ENCODE data around the gene PANK4. TPM values are rescaled to one million over a fixed set of nuclear protein-coding genes. Genes with fewer than 3 reads are reported as not detected.

PANK4 gene
- total and polyA plus RNA-seq, 12 donors: 13.8 to 50.2 (median 28.4) TPM

GRCh38 chr1:2504949-2505272, 21.5 kb downstream of the PANK4 start:
- intact Hi-C loops (cut with DNase I): no loop called here
- Histone ChIP-seq H3K27me3 (peaks cover 8% of the 10 kb centered on the region), H3K27ac (no peak overlapping the region), H3K9me3 (replicated peaks in 1 of 3) (no peaks in the 10 kb centered on the region), H3K4me3 (no peak overlapping the region), H3K36me3 (replicated peaks in 1 of 2) (peaks cover 0 to 21% of the 10 kb centered on the region in 2 donors), H3K4me1 (replicated peaks in 1 of 2) (no peaks in the 10 kb centered on the region)
- WGBS, 4 donors: 24 to 59% (median 44%) methylated on average over 5 to 22 of the region's 22 CpGs; no CpG with 5 or more reads in 1 of the 4 donors
- DNase-seq: no peak
- no peak for TF ChIP-seq POLR2A (IDR thresholded peaks at IDR 0.05)
- no peak for TF ChIP-seq CTCF (IDR thresholded peaks at IDR 0.05)

DNA sequence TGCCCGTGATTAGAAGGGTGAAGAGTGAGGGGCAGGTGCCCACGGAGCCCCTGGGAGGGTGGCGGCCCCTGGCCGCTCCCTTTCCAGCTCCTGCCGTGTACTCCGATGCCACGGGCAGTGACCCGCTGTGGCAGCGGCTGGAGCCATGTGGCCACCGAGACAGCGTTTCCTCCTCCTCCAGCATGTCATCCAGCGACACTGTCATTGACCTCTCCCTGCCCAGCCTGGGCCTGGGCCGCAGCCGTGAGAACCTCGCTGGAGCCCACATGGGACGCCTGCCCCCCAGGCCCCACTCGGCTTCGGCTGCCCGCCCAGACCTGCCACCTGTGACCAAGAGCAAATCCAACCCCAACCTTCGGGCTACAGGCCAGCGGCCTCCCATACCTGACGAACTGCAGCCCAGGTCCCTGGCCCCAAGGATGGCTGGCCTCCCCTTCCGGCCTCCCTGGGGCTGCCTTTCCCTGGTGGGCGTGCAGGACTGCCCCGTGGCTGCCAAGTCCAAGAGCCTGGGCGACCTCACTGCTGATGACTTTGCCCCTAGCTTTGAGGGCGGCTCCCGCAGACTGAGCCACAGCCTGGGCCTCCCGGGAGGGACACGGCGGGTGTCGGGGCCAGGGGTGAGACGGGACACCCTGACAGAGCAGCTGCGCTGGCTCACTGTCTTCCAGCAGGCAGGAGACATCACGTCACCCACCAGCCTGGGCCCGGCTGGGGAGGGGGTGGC, 22.0 kb downstream of the PANK4 start:
- no peaks in the 10 kb centered on the region for H3K9me3 ChIP-seq (replicated peaks in 1 of 3)
- TF ChIP-seq CTCF (IDR thresholded peaks at IDR 0.05): no peak
- no peak for TF ChIP-seq POLR2A (IDR thresholded peaks at IDR 0.05)
- no peak overlapping the region for H3K4me3 ChIP-seq
- H3K4me1 ChIP-seq (replicated peaks in 1 of 2): no peaks in the 10 kb centered on the region
- 44 to 61% (median 52%) methylated on average over 7 to 36 of the region's 36 CpGs for WGBS, 4 donors
- peaks cover 13% of the 10 kb centered on the region for H3K27me3 ChIP-seq
- intact Hi-C loops (cut with DNase I): no loop called here
- DNase-seq: no peak
- H3K27ac ChIP-seq: no peak overlapping the region
- H3K36me3 ChIP-seq (replicated peaks in 1 of 2): peaks cover 0 to 16% of the 10 kb centered on the region in 2 donors

- no peaks in the 10 kb centered on the region for H3K9me3 ChIP-seq (replicated peaks in 1 of 3)
- H3K27ac ChIP-seq: no peak overlapping the region
- peaks cover 0 to 9% of the 10 kb centered on the region in 2 donors for H3K36me3 ChIP-seq (replicated peaks in 1 of 2)
- TF ChIP-seq CTCF (IDR thresholded peaks at IDR 0.05) (no peak), POLR2A (IDR thresholded peaks at IDR 0.05) (no peak)
- WGBS, 4 donors: 37 to 49% (median 48%) methylated on average over 15 to 42 of the region's 42 CpGs
- DNase-seq: no peak
- H3K4me3 ChIP-seq: no peak overlapping the region
- H3K27me3 ChIP-seq: peaks cover 13% of the 10 kb centered on the region
- intact Hi-C loops (cut with DNase I): no loop called here
- H3K4me1 ChIP-seq (replicated peaks in 1 of 2): no peaks in the 10 kb centered on the region
Measured at GRCh38 chr1:2503554-2504224, 22.7 kb downstream of the PANK4 start.

- Histone ChIP-seq H3K36me3 (replicated peaks in 1 of 2) (peaks cover 0 to 1% of the 10 kb centered on the region in 2 donors), H3K27ac (no peak overlapping the region), H3K9me3 (replicated peaks in 1 of 3) (no peaks in the 10 kb centered on the region), H3K4me3 (no peak overlapping the region), H3K4me1 (replicated peaks in 1 of 2) (no peaks in the 10 kb centered on the region), H3K27me3 (peaks cover 13% of the 10 kb centered on the region)
- no peak for DNase-seq
- intact Hi-C loops (cut with DNase I): no loop called here
- TF ChIP-seq CTCF (IDR thresholded peaks at IDR 0.05): no peak
- no peak for TF ChIP-seq POLR2A (IDR thresholded peaks at IDR 0.05)
- WGBS, 4 donors: 63 to 79% (median 73%) methylated on average over 11 to 36 of the region's 36 CpGs
Measured at GRCh38 chr1:2502661-2503553, 23.5 kb downstream of the PANK4 start.
